GM10248 (cell line): Measurements from ENCODE around the gene KDELR1.

Source experiments
- CTCF ChIA-PET: fragments of 300-600 bp; sonication (Branson Sonifier 250); formaldehyde crosslinking; extraction: SDS; loops from one replicate; lab custom pipeline; 2021; ENCODE audit warnings: antibody characterized with exemption; lab: Yijun Ruan, JAX
- POLR2A ChIA-PET: fragments of 350-650 bp; sonication (Branson Sonifier 250); formaldehyde crosslinking; extraction: SDS; loops from one replicate; lab custom pipeline; 2020; ENCODE audit warnings: antibody characterized with exemption; lab: Yijun Ruan, JAX
- DNase-seq: peaks from one replicate; pipeline ENCODE4 v3.0.0; 2012; ENCODE audit errors: extremely low spot score
- TF ChIP-seq, protein P1 (sequence below): IDR thresholded peaks from 2 replicates; pipeline ENCODE4 v1.5.1; 2012; ENCODE audit warnings: mild to moderate bottlenecking, low read depth; ENCODE audit errors: extremely low read depth, missing control alignments, control extremely low read depth

Gene KDELR1

GRCh38 chr19:48353677-48354076, 37.7 kb downstream of the KDELR1 start:
- CTCF ChIA-PET, result interaction anchor here (1.6 to 2.2 kb wide), 2 partner anchors 10 to 19 kb away, joined by 5 to 6 read pairs; partner anchors contain the start of genes SYNGR4 and TMEM143
- no peak for DNase-seq
- POLR2A ChIA-PET, result no interaction called here
- TF ChIP-seq, protein P1, sequence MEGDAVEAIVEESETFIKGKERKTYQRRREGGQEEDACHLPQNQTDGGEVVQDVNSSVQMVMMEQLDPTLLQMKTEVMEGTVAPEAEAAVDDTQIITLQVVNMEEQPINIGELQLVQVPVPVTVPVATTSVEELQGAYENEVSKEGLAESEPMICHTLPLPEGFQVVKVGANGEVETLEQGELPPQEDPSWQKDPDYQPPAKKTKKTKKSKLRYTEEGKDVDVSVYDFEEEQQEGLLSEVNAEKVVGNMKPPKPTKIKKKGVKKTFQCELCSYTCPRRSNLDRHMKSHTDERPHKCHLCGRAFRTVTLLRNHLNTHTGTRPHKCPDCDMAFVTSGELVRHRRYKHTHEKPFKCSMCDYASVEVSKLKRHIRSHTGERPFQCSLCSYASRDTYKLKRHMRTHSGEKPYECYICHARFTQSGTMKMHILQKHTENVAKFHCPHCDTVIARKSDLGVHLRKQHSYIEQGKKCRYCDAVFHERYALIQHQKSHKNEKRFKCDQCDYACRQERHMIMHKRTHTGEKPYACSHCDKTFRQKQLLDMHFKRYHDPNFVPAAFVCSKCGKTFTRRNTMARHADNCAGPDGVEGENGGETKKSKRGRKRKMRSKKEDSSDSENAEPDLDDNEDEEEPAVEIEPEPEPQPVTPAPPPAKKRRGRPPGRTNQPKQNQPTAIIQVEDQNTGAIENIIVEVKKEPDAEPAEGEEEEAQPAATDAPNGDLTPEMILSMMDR, result no peak

- DNase-seq, result peak; percentile 81
- TF ChIP-seq, protein P1, result peak; percentile 68
- ChIA-PET POLR2A (no interaction called here), CTCF (interaction anchor here (0.8 to 1.9 kb wide), 13 partner anchors 10 to 388 kb away, joined by 3 to 8 read pairs (median 4); partner anchors contain the start of genes SYNGR4 and TMEM143)
These were observed 40.0 kb downstream of the KDELR1 start for GRCh38 chr19:48351341-48351752.

DNA sequence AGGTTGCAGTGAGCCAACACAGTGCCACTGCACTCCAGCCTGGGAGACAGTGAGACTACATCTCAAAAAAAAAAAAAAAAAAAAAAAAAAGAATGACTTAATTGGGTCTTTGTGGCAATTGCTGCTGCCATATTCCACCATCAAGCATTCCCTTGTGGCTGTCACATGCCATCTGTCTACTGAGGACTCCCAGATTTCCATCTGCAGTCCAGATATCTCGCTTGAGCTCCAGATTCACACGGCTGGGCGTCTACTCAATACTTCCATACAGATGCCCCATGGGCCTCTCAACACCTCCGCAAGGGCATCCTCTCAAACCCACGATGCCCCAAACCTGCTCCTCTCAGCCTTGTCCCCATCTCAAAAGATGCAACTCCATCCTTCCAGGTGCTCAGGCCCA, 40.5 kb downstream of the KDELR1 start:
- POLR2A ChIA-PET, result no interaction called here
- no peak for DNase-seq
- CTCF ChIA-PET, result interaction anchor here (0.8 to 1.9 kb wide), 13 partner anchors 10 to 387 kb away, joined by 3 to 8 read pairs (median 4); partner anchors contain the start of genes SYNGR4 and TMEM143
- TF ChIP-seq, protein P1, result no peak

DNA sequence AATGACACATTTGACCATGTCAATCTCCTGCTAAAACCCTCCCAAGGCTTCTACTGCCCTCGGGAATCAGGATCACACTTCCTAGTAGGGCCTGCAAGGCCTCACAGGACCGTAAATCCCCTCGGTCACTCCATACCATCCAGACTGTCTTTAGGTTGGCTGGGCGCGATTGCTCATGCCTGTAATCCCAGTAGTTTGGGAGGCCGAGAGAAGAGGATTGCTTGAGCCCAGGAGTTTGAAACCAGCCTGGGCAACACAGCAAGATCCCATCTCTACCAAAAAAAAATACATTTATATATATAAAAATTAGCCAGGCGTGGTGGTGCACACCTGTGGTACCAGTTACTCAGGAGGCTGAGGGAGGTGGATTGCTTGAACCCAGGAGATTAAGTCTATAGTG, 42.6 kb downstream of the KDELR1 start:
- ChIA-PET CTCF (no interaction called here), POLR2A (no interaction called here)
- no peak for DNase-seq
- TF ChIP-seq, protein P1, result no peak

- TF ChIP-seq, protein P1, result no peak
- ChIA-PET POLR2A (no interaction called here), CTCF (interaction anchor here (0.9 kb wide), 1 partner anchor 39 kb away, joined by 3 read pairs; no protein-coding TSS in a partner anchor)
- no peak for DNase-seq
These were observed 43.3 kb downstream of the KDELR1 start for GRCh38 chr19:48348045-48348444.

DNA sequence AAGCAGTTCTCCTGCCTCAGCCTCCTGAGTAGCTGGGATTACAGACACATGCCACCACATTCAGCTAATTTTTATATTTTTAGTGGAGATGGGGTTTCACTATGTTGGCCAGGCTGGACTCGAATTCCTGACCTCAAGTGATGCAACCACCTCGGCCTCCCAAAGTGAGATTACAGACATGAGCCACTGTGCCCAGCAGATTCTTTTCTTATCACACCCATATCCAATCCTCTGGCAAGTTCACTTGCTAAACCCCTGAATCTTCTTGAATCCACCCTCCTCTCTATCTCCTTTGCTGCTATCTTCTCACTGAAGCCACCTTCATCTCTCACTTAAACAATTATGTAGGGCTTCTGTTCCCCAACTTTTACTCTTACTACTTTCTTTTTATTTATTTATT, 45.2 kb downstream of the KDELR1 start:
- TF ChIP-seq, protein P1, result no peak
- ChIA-PET POLR2A (no interaction called here), CTCF (interaction anchor here (0.9 to 1.9 kb wide), 5 partner anchors 8 to 13 kb away, joined by 3 to 8 read pairs (median 3); no protein-coding TSS in a partner anchor)
- DNase-seq, result no peak
